Body of pancreas (tissue), 4 donors: Measurements from ENCODE around the gene SOX8.

ENCODE experiments used
- POLR2A ChIP-seq, 3 donors: fragments of 450-650 bp; IDR thresholded peaks; one replicate each; pipeline ENCODE4 v1.6.1; 2016; ENCODE audit warnings: antibody characterized with exemption in 3 of 3, mild to moderate bottlenecking in 2 of 3
- TF ChIP-seq, protein P1 (sequence below), 7 experiments: fragments of 450-650 bp in 4 of 7; fragments of 200-600 bp in 3 of 7; sonication (generic) in 3 of 7; IDR thresholded peaks; one replicate each; pipeline ENCODE4 v1.5.1; 2016 to 2019; ENCODE audit warnings: antibody characterized with exemption in 7 of 7

GRCh38 chr16:1010251-1010650, 28.7 kb downstream of the SOX8 start:
- TF ChIP-seq, protein P1, sequence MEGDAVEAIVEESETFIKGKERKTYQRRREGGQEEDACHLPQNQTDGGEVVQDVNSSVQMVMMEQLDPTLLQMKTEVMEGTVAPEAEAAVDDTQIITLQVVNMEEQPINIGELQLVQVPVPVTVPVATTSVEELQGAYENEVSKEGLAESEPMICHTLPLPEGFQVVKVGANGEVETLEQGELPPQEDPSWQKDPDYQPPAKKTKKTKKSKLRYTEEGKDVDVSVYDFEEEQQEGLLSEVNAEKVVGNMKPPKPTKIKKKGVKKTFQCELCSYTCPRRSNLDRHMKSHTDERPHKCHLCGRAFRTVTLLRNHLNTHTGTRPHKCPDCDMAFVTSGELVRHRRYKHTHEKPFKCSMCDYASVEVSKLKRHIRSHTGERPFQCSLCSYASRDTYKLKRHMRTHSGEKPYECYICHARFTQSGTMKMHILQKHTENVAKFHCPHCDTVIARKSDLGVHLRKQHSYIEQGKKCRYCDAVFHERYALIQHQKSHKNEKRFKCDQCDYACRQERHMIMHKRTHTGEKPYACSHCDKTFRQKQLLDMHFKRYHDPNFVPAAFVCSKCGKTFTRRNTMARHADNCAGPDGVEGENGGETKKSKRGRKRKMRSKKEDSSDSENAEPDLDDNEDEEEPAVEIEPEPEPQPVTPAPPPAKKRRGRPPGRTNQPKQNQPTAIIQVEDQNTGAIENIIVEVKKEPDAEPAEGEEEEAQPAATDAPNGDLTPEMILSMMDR (IDR thresholded peaks at IDR 0.05), result no peak
- no peak for TF ChIP-seq POLR2A (IDR thresholded peaks at IDR 0.05)
